H1 (cell line): ENCODE results near the gene NOC4L. TPM values are rescaled to one million over a fixed set of nuclear protein-coding genes. Genes with fewer than 3 reads are reported as not detected.
"Not testable (repeated sequence)": the region's sequence is repeated elsewhere in the genome, so short reads cannot be mapped to it uniquely, and the experiment has no call there.

Experiments used
- CTCF ChIA-PET: fragments of 300-600 bp; sonication (Branson Sonifier 250); formaldehyde crosslinking; loops from one replicate; lab custom pipeline; 2021; ENCODE audit not compliant: partially characterized antibody; lab: Charles Lee
- POLR2A ChIA-PET: fragments of 300-600 bp; sonication (Branson Sonifier 250); formaldehyde crosslinking; loops from one replicate; lab custom pipeline; 2021; ENCODE audit warnings: inconsistent platforms; ENCODE audit not compliant: partially characterized antibody; lab: Charles Lee
- DNase-seq, 2 experiments: peaks; one replicate each; pipeline versions ENCODE4 v3.0.0 to v3.0.0-alpha.2; 2010 to 2022; ENCODE audit warnings: low spot score in 2 of 2, low read depth in 1 of 2, mixed read lengths in 1 of 2
- FAIRE-seq: peaks from 2 replicates; lab custom pipeline; 2011; peaks lifted over from hg19 to GRCh38; lab: Jason Lieb, UNC
- H2AFZ ChIP-seq: 2 replicates; pipeline ENCODE4 v1.8.1; 2012; ENCODE audit warnings: low read length, inconsistent platforms
- H2AK5ac ChIP-seq: 2 replicates; pipeline ENCODE4 v1.6.1; 2013; ENCODE audit warnings: low read depth, low read length
- H2BK120ac ChIP-seq: replicated peaks from 2 replicates; pipeline ENCODE3; 2013; ENCODE audit warnings: low read depth, low read length, inconsistent platforms
- H2BK12ac ChIP-seq: 2 replicates; pipeline ENCODE4 v1.6.1; 2013; ENCODE audit warnings: low read depth, low read length
- H2BK15ac ChIP-seq: 2 replicates; pipeline ENCODE4 v1.6.1; 2013; ENCODE audit warnings: low read length
- H2BK20ac ChIP-seq: 2 replicates; pipeline ENCODE4 v1.6.1; 2013; ENCODE audit warnings: low read length
- H2BK5ac ChIP-seq: 2 replicates; pipeline ENCODE4 v1.6.1; 2013; ENCODE audit warnings: low read depth, low read length
- H3K14ac ChIP-seq: 2 replicates; pipeline ENCODE4 v1.6.1; 2013; ENCODE audit warnings: inconsistent platforms; ENCODE audit not compliant: insufficient read length
- H3K18ac ChIP-seq: 2 replicates; pipeline ENCODE4 v1.6.1; 2013; ENCODE audit warnings: low read length; ENCODE audit errors: extremely low read depth
- H3K23ac ChIP-seq: 2 replicates; pipeline ENCODE4 v1.6.1; 2013; ENCODE audit warnings: inconsistent platforms; ENCODE audit not compliant: insufficient read length
- H3K23me2 ChIP-seq: 2 replicates; pipeline ENCODE4 v1.6.1; 2013; ENCODE audit warnings: low read depth, low read length
- H3K27ac ChIP-seq: 2 replicates; pipeline ENCODE4 v1.6.1; 2011; ENCODE audit warnings: low read depth, low read length, inconsistent platforms
- H3K27me3 ChIP-seq, 4 experiments: replicated peaks in 1 of 4; 1 replicate in 1 of 4; 2 replicates in 3 of 4; pipeline versions ENCODE4 v1.6.1 to v1.8.1; 2011 to 2013; ENCODE audit warnings: low read length in 3 of 4, mild to moderate bottlenecking in 3 of 4, inconsistent platforms in 2 of 4, mixed read lengths in 2 of 4, moderate library complexity in 1 of 4; ENCODE audit not compliant: control insufficient read depth in 3 of 4, insufficient read depth in 3 of 4; ENCODE audit errors: extremely low read depth in 1 of 4
- H3K36me3 ChIP-seq, 4 experiments: 2 replicates each; pipeline versions ENCODE4 v1.6.1 to v1.8.1; 2011 to 2013; ENCODE audit warnings: mild to moderate bottlenecking in 4 of 4, low read length in 3 of 4, moderate library complexity in 2 of 4, control low read depth in 1 of 4, inconsistent platforms in 1 of 4; ENCODE audit not compliant: insufficient read depth in 4 of 4, control insufficient read depth in 2 of 4
- H3K4ac ChIP-seq: replicated peaks from 2 replicates; pipeline ENCODE3; 2013; ENCODE audit warnings: low read length, low read depth, mixed read lengths, inconsistent platforms; ENCODE audit not compliant: insufficient read length
- H3K4me1 ChIP-seq, 4 experiments: replicated peaks in 1 of 4; 1 replicate in 1 of 4; 2 replicates in 3 of 4; pipeline versions ENCODE4 v1.6.1 to v1.8.1; 2011 to 2013; ENCODE audit warnings: low read length in 3 of 4, inconsistent platforms in 2 of 4, mixed read lengths in 1 of 4; ENCODE audit not compliant: insufficient read depth in 4 of 4, control insufficient read depth in 3 of 4
- H3K4me2 ChIP-seq, 2 experiments: 2 replicates each; pipeline versions ENCODE4 v1.6.1 to v1.8.1; 2011 to 2013; ENCODE audit warnings: low read depth in 2 of 2, low read length in 2 of 2, control low read depth in 1 of 2, inconsistent platforms in 1 of 2, mild to moderate bottlenecking in 1 of 2; ENCODE audit not compliant: insufficient read depth in 1 of 2
- H3K4me3 ChIP-seq, 4 experiments: fragments of 200-600, 300-600 bp in 1 of 4; sonication (generic), shearing (Covaris generic), sonication (Bioruptor Twin) in 1 of 4; 2 replicates each; pipeline versions ENCODE4 v1.5.1 to v1.8.1; 2011 to 2016; ENCODE audit warnings: low read length in 4 of 4, low read depth in 3 of 4, control low read depth in 2 of 4, inconsistent platforms in 2 of 4, mild to moderate bottlenecking in 2 of 4, mixed read lengths in 1 of 4, moderate library complexity in 1 of 4; ENCODE audit not compliant: insufficient read depth in 2 of 4; ENCODE audit errors: extremely low read depth in 1 of 4
- H3K56ac ChIP-seq: replicated peaks from 2 replicates; pipeline ENCODE3; 2013; ENCODE audit warnings: low read depth, mild to moderate bottlenecking, mixed read lengths, low read length, inconsistent platforms; ENCODE audit not compliant: insufficient read length
- H3K79me1 ChIP-seq: 2 replicates; pipeline ENCODE4 v1.6.1; 2013; ENCODE audit warnings: low read depth, low read length, control low read depth
- H3K79me2 ChIP-seq, 2 experiments: 2 replicates each; pipeline versions ENCODE4 v1.6.1 to v1.8.1; 2012 to 2013; ENCODE audit warnings: low read length in 2 of 2, mild to moderate bottlenecking in 2 of 2, inconsistent platforms in 1 of 2; ENCODE audit not compliant: insufficient read depth in 2 of 2, control insufficient read depth in 1 of 2
- H3K9ac ChIP-seq, 4 experiments: replicated peaks in 1 of 4; 1 replicate in 1 of 4; 2 replicates in 3 of 4; pipeline versions ENCODE4 v1.6.1 to v1.8.1; 2011 to 2013; ENCODE audit warnings: low read depth in 3 of 4, low read length in 3 of 4, control low read depth in 2 of 4, mild to moderate bottlenecking in 2 of 4, moderate library complexity in 2 of 4, inconsistent platforms in 1 of 4; ENCODE audit errors: extremely low read depth in 1 of 4
- H3K9me3 ChIP-seq, 2 experiments: 2 replicates each; pipeline versions ENCODE4 v1.6.1 to v1.8.1; 2012 to 2013; ENCODE audit warnings: mild to moderate bottlenecking in 2 of 2, moderate library complexity in 2 of 2, control low read depth in 1 of 2, inconsistent platforms in 1 of 2, low read depth in 1 of 2, low read length in 1 of 2, mixed read lengths in 1 of 2; ENCODE audit not compliant: insufficient read depth in 2 of 2
- H4K20me1 ChIP-seq, 2 experiments: replicated peaks in 1 of 2; 2 replicates each; pipeline versions ENCODE3 to v1.8.1; 2011 to 2013; ENCODE audit warnings: inconsistent platforms in 2 of 2, low read length in 2 of 2, mild to moderate bottlenecking in 1 of 2; ENCODE audit not compliant: insufficient read depth in 2 of 2, control insufficient read depth in 1 of 2
- H4K5ac ChIP-seq: 2 replicates; pipeline ENCODE4 v1.6.1; 2013; ENCODE audit warnings: low read length, low read depth, mixed read lengths, inconsistent platforms; ENCODE audit not compliant: insufficient read length
- H4K8ac ChIP-seq: 2 replicates; pipeline ENCODE4 v1.8.0; 2013; ENCODE audit warnings: mild to moderate bottlenecking, moderate library complexity, low read length, inconsistent platforms; ENCODE audit not compliant: insufficient read depth; ENCODE audit errors: extremely low read depth
- H4K91ac ChIP-seq: replicated peaks from 2 replicates; pipeline ENCODE3; 2013; ENCODE audit warnings: low read length, mixed read lengths, inconsistent platforms; ENCODE audit not compliant: insufficient read length
- WGBS, 2 experiments: shearing (Covaris generic) in 1 of 2; methylation state at CpG; one replicate each; pipeline versions ENCODE4 v1.1.6 to v1.1.7; 2013 to 2015; ENCODE audit warnings: low lambda C conversion rate in 2 of 2, mixed read lengths in 2 of 2, inconsistent platforms in 1 of 2, low coverage in 1 of 2, missing lambda C conversion rate in 1 of 2; ENCODE audit not compliant: insufficient replicate concordance in 2 of 2, insufficient coverage in 1 of 2, insufficient read length in 1 of 2; ENCODE audit errors: extremely low coverage in 1 of 2, missing lambda C conversion rate in 1 of 2; 5-methylcytosine and 5-hydroxymethylcytosine counted together
- polyA plus RNA-seq, 7 experiments: library from polyadenylated mRNA; depleted of rRNA in 3 of 7; stranded (reverse) in 5 of 7; unstranded in 2 of 7; fragments of >200 nt in 5 of 7; fragments of 200-250 nt in 2 of 7; gene quantifications; 1 replicate in 5 of 7; 2 replicates in 1 of 7; 4 replicates in 1 of 7; pipeline versions ENCODE4 v1.2.1 to v1.2.3, GENCODE V29; 2011 to 2013; ENCODE audit warnings: missing spikeins in 2 of 7, mixed read lengths in 2 of 7
- total RNA-seq: library from RNA; stranded (reverse); fragmentation: NEBNext Ultra II Directional; extraction: Animal tissue kit (Norgen Biotek cat#: 25700); gene quantifications from 2 replicates; pipeline ENCODE4 v1.2.1, GENCODE V29; 2021

Gene NOC4L
- total and polyA plus RNA-seq, 2 of the 8 experiments (the other 6 are each of a cell fraction or from before 2014, with no cell fraction given) = 26.8 to 40.3 TPM

DNA sequence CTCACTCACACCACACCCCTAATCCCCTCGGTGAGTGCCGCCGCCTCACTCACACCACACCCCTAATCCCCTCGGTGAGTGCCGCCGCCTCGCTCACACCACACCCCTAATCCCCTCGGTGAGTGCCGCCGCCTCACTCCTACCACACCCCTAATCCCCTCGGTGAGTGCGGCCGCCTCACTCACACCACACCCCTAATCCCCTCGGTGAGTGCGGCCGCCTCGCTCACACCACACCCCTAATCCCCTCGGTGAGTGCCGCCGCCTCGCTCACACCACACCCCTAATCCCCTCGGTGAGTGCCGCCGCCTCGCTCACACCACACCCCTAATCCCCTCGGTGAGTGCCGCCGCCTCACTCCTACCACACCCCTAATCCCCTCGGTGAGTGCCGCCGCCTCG is 5.3 kb downstream of the NOC4L start:
- H3K18ac ChIP-seq, H2BK12ac ChIP-seq, H2BK15ac ChIP-seq, H2AK5ac ChIP-seq, H4K8ac ChIP-seq, H3K4me2 ChIP-seq, H2BK5ac ChIP-seq, H3K9ac ChIP-seq, H3K27ac ChIP-seq, H3K27me3 ChIP-seq, H3K23me2 ChIP-seq, H2AFZ ChIP-seq, H3K14ac ChIP-seq, FAIRE-seq, H3K56ac ChIP-seq, H2BK20ac ChIP-seq, CTCF ChIA-PET, H4K5ac ChIP-seq, H3K23ac ChIP-seq, H2BK120ac ChIP-seq, H3K9me3 ChIP-seq, H3K4ac ChIP-seq, DNase-seq, POLR2A ChIA-PET, H3K4me3 ChIP-seq, H3K4me1 ChIP-seq, H4K91ac ChIP-seq: not testable (repeated sequence)
- Histone ChIP-seq H3K79me1 (peaks cover 20% of the 10 kb centered on the region), H4K20me1 (peaks cover 6 to 11% of the 10 kb centered on the region in 2 experiments), H3K36me3 (peaks cover 0 to 28% (median 7%) of the 10 kb centered on the region in 4 experiments; a peak in 5 of 8 replicates), H3K79me2 (peaks cover 0 to 25% of the 10 kb centered on the region in 2 experiments; a peak in 3 of 4 replicates)
- 93% methylated on average over 32 of the region's 32 CpGs; no CpG with 5 or more reads in 1 of the 2 experiments for WGBS, 2 experiments
